Right atrium auricular region (tissue), 2 donors: ENCODE results near the gene AGO3. TPM values are rescaled to one million over a fixed set of nuclear protein-coding genes. Genes with fewer than 3 reads are reported as not detected.

Experiments used
- DNase-seq: peaks from one replicate; pipeline ENCODE4 v3.0.0-alpha.2; 2019; ENCODE audit warnings: low spot score
- H3K27ac ChIP-seq, 2 donors: fragments of 200-600 bp; sonication (generic); 1 replicate in 1 of 2; 2 replicates in 1 of 2; pipeline ENCODE4 v1.5.1; 2016 to 2019
- H3K27me3 ChIP-seq, 2 donors: fragments of 200-600 bp; sonication (generic); one replicate each; pipeline versions ENCODE4 v1.5.1 to v1.6.0; 2017 to 2019
- H3K36me3 ChIP-seq: fragments of 200-600 bp; sonication (generic); one replicate; pipeline ENCODE4 v1.5.1; 2016
- H3K4me1 ChIP-seq, 2 donors: fragments of 200-600 bp; sonication (generic); one replicate each; pipeline versions ENCODE4 v1.5.1 to v1.6.0; 2017 to 2019
- H3K4me3 ChIP-seq, 2 donors: fragments of 200-600 bp; sonication (generic); 1 replicate in 1 of 2; 2 replicates in 1 of 2; pipeline ENCODE4 v1.5.1; 2017 to 2019; ENCODE audit warnings: mild to moderate bottlenecking in 1 of 2, moderate library complexity in 1 of 2
- H3K9me3 ChIP-seq, 2 donors: fragments of 200-600 bp; sonication (generic); one replicate each; pipeline ENCODE4 v1.5.1; 2019
- CTCF ChIP-seq, 2 donors: fragments of 200-600 bp; sonication (generic); IDR thresholded peaks; one replicate each; pipeline ENCODE4 v1.5.1; 2019; ENCODE audit warnings: antibody characterized with exemption in 2 of 2
- total RNA-seq, 2 donors: library from RNA; depleted of rRNA; stranded (reverse); fragments of >200 nt; gene quantifications; one replicate each; pipeline ENCODE4 v1.1.0, GENCODE V29; 2016

The AGO3 gene
- total RNA-seq, 2 donors from 2014 or later: 10.1 to 10.6 TPM

- H3K9me3 ChIP-seq: no peaks in the 10 kb centered on the region
- H3K36me3 ChIP-seq: no peaks in the 10 kb centered on the region
- no peak for TF ChIP-seq CTCF (IDR thresholded peaks at IDR 0.05)
- no peak for DNase-seq
- no peak overlapping the region for H3K27ac ChIP-seq
- no peak overlapping the region for H3K4me3 ChIP-seq
- no peaks in the 10 kb centered on the region for H3K27me3 ChIP-seq
- no peaks in the 10 kb centered on the region for H3K4me1 ChIP-seq
These were observed 177.4 kb downstream of the AGO3 start for GRCh38 chr1:36108314-36108713.

GRCh38 chr1:36109041-36109679, 178.3 kb downstream of the AGO3 start:
- TF ChIP-seq CTCF (IDR thresholded peaks at IDR 0.05): no peak
- no peaks in the 10 kb centered on the region for H3K27me3 ChIP-seq
- H3K27ac ChIP-seq: no peak overlapping the region
- DNase-seq: no peak
- H3K4me3 ChIP-seq: no peak overlapping the region
- H3K9me3 ChIP-seq: no peaks in the 10 kb centered on the region
- no peaks in the 10 kb centered on the region for H3K4me1 ChIP-seq
- no peaks in the 10 kb centered on the region for H3K36me3 ChIP-seq

- peaks cover 0 to 10% of the 10 kb centered on the region in 2 donors for H3K4me1 ChIP-seq
- no peaks in the 10 kb centered on the region for H3K27me3 ChIP-seq
- TF ChIP-seq CTCF (IDR thresholded peaks at IDR 0.05): no peak
- H3K4me3 ChIP-seq: no peak overlapping the region
- DNase-seq: no peak
- H3K27ac ChIP-seq: no peak overlapping the region
- H3K36me3 ChIP-seq: no peaks in the 10 kb centered on the region
- no peaks in the 10 kb centered on the region for H3K9me3 ChIP-seq
These were observed 180.2 kb downstream of the AGO3 start for GRCh38 chr1:36111151-36111550.

- Histone ChIP-seq H3K9me3 (no peaks in the 10 kb centered on the region), H3K27me3 (no peaks in the 10 kb centered on the region), H3K4me3 (no peak overlapping the region), H3K27ac (no peak overlapping the region), H3K36me3 (no peaks in the 10 kb centered on the region), H3K4me1 (peaks cover 0 to 13% of the 10 kb centered on the region in 2 donors)
- TF ChIP-seq CTCF (IDR thresholded peaks at IDR 0.05): no peak
- no peak for DNase-seq
These were observed 181.9 kb downstream of the AGO3 start for GRCh38 chr1:36112823-36113222.

GRCh38 chr1:36114371-36114770, 183.5 kb downstream of the AGO3 start:
- no peak for DNase-seq
- TF ChIP-seq CTCF (IDR thresholded peaks at IDR 0.05): no peak
- H3K9me3 ChIP-seq: no peaks in the 10 kb centered on the region
- no peaks in the 10 kb centered on the region for H3K36me3 ChIP-seq
- H3K4me3 ChIP-seq: no peak overlapping the region
- no peak overlapping the region for H3K27ac ChIP-seq
- no peaks in the 10 kb centered on the region for H3K27me3 ChIP-seq
- H3K4me1 ChIP-seq: peaks cover 0 to 16% of the 10 kb centered on the region in 2 donors

GRCh38 chr1:36115200-36115669, 184.3 kb downstream of the AGO3 start:
- Histone ChIP-seq H3K36me3 (no peaks in the 10 kb centered on the region), H3K27me3 (no peaks in the 10 kb centered on the region), H3K9me3 (no peaks in the 10 kb centered on the region), H3K4me3 (no peak overlapping the region), H3K27ac (peak overlapping the region; percentile 31 to 35), H3K4me1 (peaks cover 0 to 24% of the 10 kb centered on the region in 2 donors)
- no peak for TF ChIP-seq CTCF (IDR thresholded peaks at IDR 0.05)
- no peak for DNase-seq
